Naive B cell (primary cell): ENCODE data around the gene USP1. TPM values are rescaled to one million over a fixed set of nuclear protein-coding genes. Genes with fewer than 3 reads are reported as not detected.

Source experiments
- ATAC-seq, 2 donors: fragments of 150-1000 bp; cut with Tn5 transposase; 2 replicates each; pipeline ENCODE4 v1.10.0; 2021; ENCODE audit warnings: low read depth in 2 of 2, mild to moderate bottlenecking in 2 of 2, moderate library complexity in 2 of 2
- DNase-seq: peaks from one replicate; pipeline ENCODE4 v3.0.0; 2022
- H3K27ac Mint-ChIP-seq, 6 donors: one replicate each; pipeline ENCODE4 v1.8.0; 2020 to 2022; ENCODE audit warnings: mild to moderate bottlenecking in 6 of 6, mixed read lengths in 6 of 6, moderate library complexity in 5 of 6, inconsistent platforms in 2 of 6
- H3K27me3 Mint-ChIP-seq, 3 donors: one replicate each; pipeline ENCODE4 v1.8.0; 2021 to 2022; ENCODE audit warnings: mixed read lengths in 3 of 3, mild to moderate bottlenecking in 1 of 3
- H3K36me3 Mint-ChIP-seq, 2 donors: one replicate each; pipeline ENCODE4 v1.8.0; 2020 to 2022; ENCODE audit warnings: mixed read lengths in 2 of 2, inconsistent platforms in 1 of 2, mild to moderate bottlenecking in 1 of 2
- H3K4me1 Mint-ChIP-seq, 3 donors: one replicate each; pipeline ENCODE4 v1.8.0; 2020 to 2022; ENCODE audit warnings: mixed read lengths in 3 of 3, inconsistent platforms in 1 of 3, mild to moderate bottlenecking in 1 of 3, moderate library complexity in 1 of 3
- H3K4me3 Mint-ChIP-seq, 8 donors: one replicate each; pipeline ENCODE4 v1.8.0; 2020 to 2022; ENCODE audit warnings: mild to moderate bottlenecking in 8 of 8, mixed read lengths in 8 of 8, moderate library complexity in 8 of 8, inconsistent platforms in 2 of 8
- H3K9me3 Mint-ChIP-seq, 7 donors: one replicate each; pipeline ENCODE4 v1.8.0; 2020 to 2022; ENCODE audit warnings: mixed read lengths in 7 of 7, mild to moderate bottlenecking in 5 of 7, inconsistent platforms in 2 of 7, moderate library complexity in 1 of 7
- polyA plus RNA-seq, 6 donors: library from polyadenylated mRNA; unstranded; fragments of 300-500 nt; fragmentation: Illumina TruSeq; gene quantifications; one replicate each; pipeline ENCODE4 v1.2.3, GENCODE V29; 2021; ENCODE audit warnings: low read depth in 6 of 6

The USP1 gene
- polyA plus RNA-seq, 6 donors from 2014 or later = 26.0 to 45.8 (median 37.6) TPM

- H3K36me3 Mint-ChIP-seq = peaks cover 0 to 7% of the 10 kb centered on the region in 2 donors
- H3K27me3 Mint-ChIP-seq = no peaks in the 10 kb centered on the region
- peaks cover 0 to 5% (median 0%) of the 10 kb centered on the region in 7 donors for H3K9me3 Mint-ChIP-seq
- no peak for ATAC-seq
- peaks cover 23 to 42% (median 33%) of the 10 kb centered on the region in 3 donors for H3K4me1 Mint-ChIP-seq
- peak overlapping the region; percentile 86 to 99 (median 96) for H3K4me3 Mint-ChIP-seq
- DNase-seq = no peak
- H3K27ac Mint-ChIP-seq = peak overlapping the region; percentile 96 to 100 (median 98)
These were observed 1.4 kb upstream of the USP1 start for GRCh38 chr1:62435231-62436038.

- Mint-ChIP-seq H3K27me3 (no peaks in the 10 kb centered on the region), H3K27ac (peak overlapping the region; percentile 96 to 100 (median 98)), H3K4me1 (peaks cover 28 to 42% (median 34%) of the 10 kb centered on the region in 3 donors), H3K9me3 (peaks cover 0 to 5% (median 0%) of the 10 kb centered on the region in 7 donors), H3K4me3 (peak overlapping the region; percentile 86 to 99 (median 96)), H3K36me3 (peaks cover 0 to 7% of the 10 kb centered on the region in 2 donors)
- DNase-seq = peak; percentile 98
- no peak for ATAC-seq
These were observed 797 bp upstream of the USP1 start for GRCh38 chr1:62436039-62436465.

- H3K27ac Mint-ChIP-seq = peak overlapping the region in 5 of 6 donors; percentile 48 to 99 (median 96)
- no peaks in the 10 kb centered on the region for H3K27me3 Mint-ChIP-seq
- peak; percentile 2 to 4 for ATAC-seq
- peak overlapping the region; percentile 86 to 99 (median 96) for H3K4me3 Mint-ChIP-seq
- peaks cover 6 to 14% of the 10 kb centered on the region in 2 donors for H3K36me3 Mint-ChIP-seq
- peaks cover 0 to 5% (median 0%) of the 10 kb centered on the region in 7 donors for H3K9me3 Mint-ChIP-seq
- peak; percentile 48 for DNase-seq
- peaks cover 32 to 44% (median 34%) of the 10 kb centered on the region in 3 donors for H3K4me1 Mint-ChIP-seq
These were observed 558 bp downstream of the USP1 start for GRCh38 chr1:62437273-62437940.

GRCh38 chr1:62438163-62438562 lies 1.3 kb downstream of the USP1 start:
- Mint-ChIP-seq H3K9me3 (peaks cover 0 to 5% (median 0%) of the 10 kb centered on the region in 7 donors), H3K4me3 (peak overlapping the region; percentile 78 to 99 (median 94)), H3K27ac (peak overlapping the region in 5 of 6 donors; percentile 25 to 96 (median 49)), H3K36me3 (peaks cover 6 to 14% of the 10 kb centered on the region in 2 donors), H3K27me3 (no peaks in the 10 kb centered on the region), H3K4me1 (peaks cover 32 to 46% (median 34%) of the 10 kb centered on the region in 3 donors)
- DNase-seq (no peak), ATAC-seq (no peak)

- Mint-ChIP-seq H3K36me3 (peaks cover 9 to 19% of the 10 kb centered on the region in 2 donors), H3K4me3 (peak overlapping the region in 3 of 8 donors; percentile 22 to 96 (median 86)), H3K4me1 (peaks cover 32 to 50% (median 43%) of the 10 kb centered on the region in 3 donors), H3K9me3 (peaks cover 0 to 5% (median 0%) of the 10 kb centered on the region in 7 donors), H3K27ac (no peak overlapping the region), H3K27me3 (no peaks in the 10 kb centered on the region)
- DNase-seq = no peak
- ATAC-seq = no peak
These were observed 3.0 kb downstream of the USP1 start for GRCh38 chr1:62439652-62440371.

GRCh38 chr1:62444701-62445100 lies 7.9 kb downstream of the USP1 start:
- DNase-seq (no peak), ATAC-seq (peak in 1 of 2 donors; percentile 51)
- H3K27me3 Mint-ChIP-seq = no peaks in the 10 kb centered on the region
- H3K4me3 Mint-ChIP-seq = peak overlapping the region in 1 of 8 donors; percentile 67
- peak overlapping the region in 5 of 6 donors; percentile 12 to 83 (median 78) for H3K27ac Mint-ChIP-seq
- H3K36me3 Mint-ChIP-seq = peaks cover 11 to 17% of the 10 kb centered on the region in 2 donors
- peaks cover 16 to 27% (median 19%) of the 10 kb centered on the region in 3 donors for H3K4me1 Mint-ChIP-seq
- H3K9me3 Mint-ChIP-seq = no peaks in the 10 kb centered on the region

- H3K9me3 Mint-ChIP-seq = no peaks in the 10 kb centered on the region
- no peak overlapping the region for H3K27ac Mint-ChIP-seq
- H3K36me3 Mint-ChIP-seq = peaks cover 18 to 25% of the 10 kb centered on the region in 2 donors
- H3K4me3 Mint-ChIP-seq = no peak overlapping the region
- H3K27me3 Mint-ChIP-seq = no peaks in the 10 kb centered on the region
- ATAC-seq (no peak), DNase-seq (no peak)
- H3K4me1 Mint-ChIP-seq = peaks cover 9 to 19% (median 11%) of the 10 kb centered on the region in 3 donors
These were observed 11.5 kb downstream of the USP1 start for GRCh38 chr1:62448221-62448933.

- ATAC-seq (no peak), DNase-seq (no peak)
- no peak overlapping the region for H3K4me3 Mint-ChIP-seq
- no peaks in the 10 kb centered on the region for H3K9me3 Mint-ChIP-seq
- H3K27ac Mint-ChIP-seq = peak overlapping the region in 1 of 6 donors; percentile 45
- H3K36me3 Mint-ChIP-seq = peaks cover 12 to 15% of the 10 kb centered on the region in 2 donors
- H3K4me1 Mint-ChIP-seq = peaks cover 0 to 5% (median 3%) of the 10 kb centered on the region in 3 donors
- H3K27me3 Mint-ChIP-seq = no peaks in the 10 kb centered on the region
These were observed 13.5 kb downstream of the USP1 start for GRCh38 chr1:62450301-62450700.

- H3K4me3 Mint-ChIP-seq = no peak overlapping the region
- H3K9me3 Mint-ChIP-seq = no peaks in the 10 kb centered on the region
- H3K27ac Mint-ChIP-seq = no peak overlapping the region
- peaks cover 12 to 14% of the 10 kb centered on the region in 2 donors for H3K36me3 Mint-ChIP-seq
- H3K4me1 Mint-ChIP-seq = peaks cover 0 to 3% (median 0%) of the 10 kb centered on the region in 3 donors
- no peaks in the 10 kb centered on the region for H3K27me3 Mint-ChIP-seq
- DNase-seq (no peak), ATAC-seq (no peak)
These were observed 16.1 kb downstream of the USP1 start for GRCh38 chr1:62452951-62453350.

- Mint-ChIP-seq H3K27me3 (no peaks in the 10 kb centered on the region), H3K4me3 (no peak overlapping the region), H3K36me3 (peaks cover 2% of the 10 kb centered on the region in 2 donors), H3K4me1 (no peaks in the 10 kb centered on the region), H3K27ac (no peak overlapping the region), H3K9me3 (no peaks in the 10 kb centered on the region)
- ATAC-seq = no peak
- DNase-seq = no peak
These were observed 21.1 kb downstream of the USP1 start for GRCh38 chr1:62457955-62458354.

GRCh38 chr1:62462370-62462769 lies 25.5 kb downstream of the USP1 start:
- no peaks in the 10 kb centered on the region for H3K4me1 Mint-ChIP-seq
- peaks cover 0 to 4% (median 0%) of the 10 kb centered on the region in 7 donors for H3K9me3 Mint-ChIP-seq
- H3K4me3 Mint-ChIP-seq = no peak overlapping the region
- no peaks in the 10 kb centered on the region for H3K27me3 Mint-ChIP-seq
- H3K36me3 Mint-ChIP-seq = peaks cover 0 to 5% of the 10 kb centered on the region in 2 donors
- ATAC-seq (no peak), DNase-seq (no peak)
- H3K27ac Mint-ChIP-seq = no peak overlapping the region

- Mint-ChIP-seq H3K9me3 (peaks cover 0 to 12% (median 5%) of the 10 kb centered on the region in 7 donors), H3K36me3 (peaks cover 25% of the 10 kb centered on the region in 2 donors), H3K27me3 (no peaks in the 10 kb centered on the region), H3K4me3 (no peak overlapping the region), H3K27ac (peak overlapping the region in 1 of 6 donors; percentile 6), H3K4me1 (no peaks in the 10 kb centered on the region)
- ATAC-seq = no peak
- DNase-seq = no peak
These were observed 30.2 kb downstream of the USP1 start for GRCh38 chr1:62467092-62467491.
